22Rv1 (cell line): ENCODE results near the gene EYS.

Experiments
- ZFX ChIP-seq: fragments of 450-650 bp; IDR thresholded peaks from 2 replicates; pipeline ENCODE4 v1.6.1; 2017; ENCODE audit warnings: antibody characterized with exemption, borderline replicate concordance
- TF ChIP-seq, protein P1 (sequence below): fragments of 450-650 bp; IDR thresholded peaks from 2 replicates; pipeline ENCODE4 v1.5.1; 2017; ENCODE audit warnings: mild to moderate bottlenecking

DNA sequence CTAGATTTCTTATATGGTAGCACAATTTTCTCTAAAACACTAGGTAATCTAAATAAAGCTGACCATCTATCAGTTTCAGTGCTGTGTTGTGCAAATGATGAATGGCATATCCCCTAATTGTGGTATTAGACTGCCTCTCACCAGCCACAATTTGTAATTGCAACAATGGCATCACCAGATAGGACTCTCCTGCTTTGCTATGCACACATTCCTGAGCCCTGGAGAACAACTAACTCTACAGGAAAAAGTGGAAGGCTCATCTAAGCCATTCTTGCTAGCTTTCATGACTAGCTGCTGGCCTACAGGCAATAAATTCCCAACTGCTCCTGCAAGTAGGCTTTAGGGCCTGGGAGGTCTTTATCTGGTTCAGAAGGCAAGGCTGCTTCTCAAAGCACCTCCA lies 974.1 kb downstream of the EYS start:
- TF ChIP-seq, protein P1, sequence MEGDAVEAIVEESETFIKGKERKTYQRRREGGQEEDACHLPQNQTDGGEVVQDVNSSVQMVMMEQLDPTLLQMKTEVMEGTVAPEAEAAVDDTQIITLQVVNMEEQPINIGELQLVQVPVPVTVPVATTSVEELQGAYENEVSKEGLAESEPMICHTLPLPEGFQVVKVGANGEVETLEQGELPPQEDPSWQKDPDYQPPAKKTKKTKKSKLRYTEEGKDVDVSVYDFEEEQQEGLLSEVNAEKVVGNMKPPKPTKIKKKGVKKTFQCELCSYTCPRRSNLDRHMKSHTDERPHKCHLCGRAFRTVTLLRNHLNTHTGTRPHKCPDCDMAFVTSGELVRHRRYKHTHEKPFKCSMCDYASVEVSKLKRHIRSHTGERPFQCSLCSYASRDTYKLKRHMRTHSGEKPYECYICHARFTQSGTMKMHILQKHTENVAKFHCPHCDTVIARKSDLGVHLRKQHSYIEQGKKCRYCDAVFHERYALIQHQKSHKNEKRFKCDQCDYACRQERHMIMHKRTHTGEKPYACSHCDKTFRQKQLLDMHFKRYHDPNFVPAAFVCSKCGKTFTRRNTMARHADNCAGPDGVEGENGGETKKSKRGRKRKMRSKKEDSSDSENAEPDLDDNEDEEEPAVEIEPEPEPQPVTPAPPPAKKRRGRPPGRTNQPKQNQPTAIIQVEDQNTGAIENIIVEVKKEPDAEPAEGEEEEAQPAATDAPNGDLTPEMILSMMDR = no peak; the same call in 1 of the 2 replicates
- TF ChIP-seq ZFX = no peak
